OCI-LY1 (cell line): ENCODE data around the gene NLRP1.

ENCODE experiments used
- H2AFZ ChIP-seq: fragments of 200-600 bp; sonication (generic), shearing (Covaris generic); 2 replicates; pipeline ENCODE4 v1.6.0; 2014; ENCODE audit warnings: antibody characterized with exemption, mild to moderate bottlenecking, low read length
- H3F3A ChIP-seq: fragments of 200-600 bp; sonication (generic), shearing (Covaris generic); 2 replicates; pipeline ENCODE4 v1.6.0; 2014; ENCODE audit warnings: mild to moderate bottlenecking, antibody characterized with exemption, low read length, moderate library complexity; ENCODE audit not compliant: insufficient read depth
- H3K27ac ChIP-seq: fragments of 200-600 bp; sonication (generic); 2 replicates; pipeline ENCODE4 v1.5.1; 2014; ENCODE audit warnings: low read length, mixed run types, mild to moderate bottlenecking, low read depth; ENCODE audit not compliant: poor library complexity, severe bottlenecking
- H3K27me3 ChIP-seq: fragments of 200-600 bp; sonication (generic); 2 replicates; pipeline ENCODE4 v1.6.0; 2014; ENCODE audit warnings: antibody characterized with exemption, mild to moderate bottlenecking, low read length, moderate library complexity; ENCODE audit not compliant: insufficient read depth
- H3K36me3 ChIP-seq: fragments of 200-600 bp; sonication (generic); 2 replicates; pipeline ENCODE4 v1.6.1; 2014; ENCODE audit warnings: mild to moderate bottlenecking, antibody characterized with exemption, low read length, moderate library complexity, mixed read lengths; ENCODE audit not compliant: insufficient read depth
- H3K4me1 ChIP-seq: fragments of 200-600 bp; sonication (generic); 2 replicates; pipeline ENCODE4 v1.5.1; 2014; ENCODE audit warnings: mild to moderate bottlenecking, low read length, moderate library complexity; ENCODE audit not compliant: insufficient read depth, severe bottlenecking
- H3K4me2 ChIP-seq: fragments of 200-600 bp; sonication (generic), shearing (Covaris generic); 2 replicates; pipeline ENCODE4 v1.6.1; 2014; ENCODE audit warnings: low read length
- H3K4me3 ChIP-seq: fragments of 200-600 bp; sonication (generic); 2 replicates; pipeline ENCODE4 v1.5.1; 2014; ENCODE audit warnings: low read length, low read depth, mild to moderate bottlenecking, mixed read lengths; ENCODE audit not compliant: poor library complexity, severe bottlenecking
- H3K79me2 ChIP-seq: fragments of 200-600 bp; shearing (Covaris generic); 2 replicates; pipeline ENCODE4 v1.6.1; 2016; ENCODE audit warnings: mixed run types, low read length, mixed read lengths; ENCODE audit not compliant: insufficient read depth
- H3K9ac ChIP-seq: fragments of 200-600 bp; sonication (generic), shearing (Covaris generic); 2 replicates; pipeline ENCODE4 v1.6.1; 2014; ENCODE audit warnings: mild to moderate bottlenecking, low read length, mixed read lengths
- H3K9me2 ChIP-seq: fragments of 200-600 bp; sonication (generic), shearing (Covaris generic); 2 replicates; pipeline ENCODE4 v1.6.1; 2014; ENCODE audit warnings: low read depth, mild to moderate bottlenecking, low read length, mixed read lengths
- H3K9me3 ChIP-seq: fragments of 200-600 bp; shearing (Covaris generic); 2 replicates; pipeline ENCODE4 v1.6.1; 2014; ENCODE audit warnings: low read length, mixed read lengths
- H4K20me1 ChIP-seq: fragments of 200-600 bp; sonication (generic), shearing (Covaris generic); 2 replicates; pipeline ENCODE4 v1.6.0; 2016; ENCODE audit warnings: mild to moderate bottlenecking, low read length; ENCODE audit not compliant: insufficient read depth
- CTCF ChIP-seq: fragments of 200-600 bp; sonication (generic), shearing (Covaris generic); IDR thresholded peaks from 2 replicates; pipeline ENCODE4 v1.5.1; 2017; ENCODE audit warnings: mild to moderate bottlenecking, antibody characterized with exemption, low read length, moderate library complexity, mixed read lengths
- EZH2 ChIP-seq: fragments of 200-600 bp; sonication (generic), shearing (Covaris generic); IDR thresholded peaks from 2 replicates; pipeline ENCODE4 v1.8.0; 2017; ENCODE audit warnings: borderline replicate concordance, mixed run types, mild to moderate bottlenecking, antibody characterized with exemption, low read length, moderate library complexity, mixed read lengths

The NLRP1 gene

GRCh38 chr17:5523249-5523648, 61.1 kb downstream of the NLRP1 start:
- Histone ChIP-seq H2AFZ (no peak overlapping the region), H3K79me2 (no peaks in the 10 kb centered on the region), H3F3A (no peaks in the 10 kb centered on the region), H3K9me3 (no peaks in the 10 kb centered on the region), H3K9ac (no peak overlapping the region), H3K9me2 (no peaks in the 10 kb centered on the region), H3K4me3 (no peak overlapping the region), H3K4me1 (no peaks in the 10 kb centered on the region), H3K36me3 (peaks cover 12% of the 10 kb centered on the region), H3K4me2 (no peak overlapping the region), H3K27me3 (no peaks in the 10 kb centered on the region), H4K20me1 (no peaks in the 10 kb centered on the region), H3K27ac (no peak overlapping the region)
- TF ChIP-seq EZH2 = no peak
- no peak for TF ChIP-seq CTCF

- H3K36me3 ChIP-seq = peaks cover 12% of the 10 kb centered on the region
- no peak overlapping the region for H3K27ac ChIP-seq
- H3K4me3 ChIP-seq = no peak overlapping the region
- no peaks in the 10 kb centered on the region for H3K4me1 ChIP-seq
- no peaks in the 10 kb centered on the region for H3F3A ChIP-seq
- no peak overlapping the region for H3K4me2 ChIP-seq
- H3K9me3 ChIP-seq = no peaks in the 10 kb centered on the region
- no peaks in the 10 kb centered on the region for H3K9me2 ChIP-seq
- TF ChIP-seq CTCF (peak; percentile 9; the same call in 1 of the 2 replicates), EZH2 (no peak)
- no peak overlapping the region for H2AFZ ChIP-seq
- no peaks in the 10 kb centered on the region for H3K27me3 ChIP-seq
- no peak overlapping the region for H3K9ac ChIP-seq
- H3K79me2 ChIP-seq = no peaks in the 10 kb centered on the region
- no peaks in the 10 kb centered on the region for H4K20me1 ChIP-seq
Measured at GRCh38 chr17:5522476-5522875, 61.8 kb downstream of the NLRP1 start.

- no peaks in the 10 kb centered on the region for H3K9me3 ChIP-seq
- H3K4me3 ChIP-seq = no peak overlapping the region
- peaks cover 19% of the 10 kb centered on the region for H3K36me3 ChIP-seq
- H3F3A ChIP-seq = no peaks in the 10 kb centered on the region
- no peaks in the 10 kb centered on the region for H3K27me3 ChIP-seq
- H3K27ac ChIP-seq = peak overlapping the region; percentile 46
- no peak overlapping the region; the same call in 1 of the 2 replicates for H3K9ac ChIP-seq
- no peaks in the 10 kb centered on the region for H3K79me2 ChIP-seq
- H3K9me2 ChIP-seq = no peaks in the 10 kb centered on the region
- TF ChIP-seq CTCF = no peak
- TF ChIP-seq EZH2 = no peak
- no peaks in the 10 kb centered on the region for H4K20me1 ChIP-seq
- peaks cover 6% of the 10 kb centered on the region for H3K4me1 ChIP-seq
- no peak overlapping the region for H2AFZ ChIP-seq
- no peak overlapping the region; the same call in 1 of the 2 replicates for H3K4me2 ChIP-seq
Measured at GRCh38 chr17:5516060-5516792, 68.1 kb downstream of the NLRP1 start.
